ACHN (cell line): ENCODE results near the gene ASL.
A peak's percentile ranks its signal among the peaks of the same experiment; 100 is the strongest.
"Not testable (repeated sequence)": the region's sequence is repeated elsewhere in the genome, so short reads cannot be mapped to it uniquely, and the experiment has no call there.

Source experiments
- DNase-seq: peaks from one replicate; pipeline ENCODE4 v3.0.0-alpha.2; 2015
- in situ Hi-C: cut with HindIII; loops from 2 replicates; pipeline ENCODE4 v1.10.0; 2017; ENCODE audit warnings: low sequenced_read_pairs, low pct_ligation_motif_present, low pct_unique_long_range_greater_than_20kb

The ASL gene

GRCh38 chr7:66075590-66076461 lies at the start of gene ASL:
Gene ASL, plus strand, starts transcription at chr7:66075819. Its CDS starts 263 bp downstream, at chr7:66076082.
- DNase-seq, result peak; percentile 96
- in situ Hi-C loops, result no loop called here

GRCh38 chr7:66028342-66028741 lies 47.3 kb upstream of the ASL start:
- DNase-seq, in situ Hi-C loops: not testable (repeated sequence)

- DNase-seq, result no peak
- in situ Hi-C loops, result no loop called here
Measured at GRCh38 chr7:66033471-66034385, 41.9 kb upstream of the ASL start.

GRCh38 chr7:66034436-66035010 lies 41.1 kb upstream of the ASL start:
- in situ Hi-C loops, DNase-seq: not testable (repeated sequence)

- no peak for DNase-seq
- in situ Hi-C loops, result no loop called here
Measured at GRCh38 chr7:66036382-66036781, 39.2 kb upstream of the ASL start.

- no peak for DNase-seq
- in situ Hi-C loops, result no loop called here
Measured at GRCh38 chr7:66036788-66037187, 38.8 kb upstream of the ASL start.

- in situ Hi-C loops, result no loop called here
- DNase-seq, result no peak
Measured at GRCh38 chr7:66039094-66039670, 36.4 kb upstream of the ASL start.

GRCh38 chr7:66043681-66044497 lies 31.7 kb upstream of the ASL start:
- in situ Hi-C loops, result no loop called here
- DNase-seq, result peak; percentile 47

- DNase-seq, in situ Hi-C loops: not testable (repeated sequence)
Measured at GRCh38 chr7:66044498-66044854, 31.1 kb upstream of the ASL start.

- peak; percentile 76 for DNase-seq
- in situ Hi-C loops, result no loop called here
Measured at GRCh38 chr7:66047426-66047825, 28.2 kb upstream of the ASL start.

GRCh38 chr7:66049886-66050285 lies 25.7 kb upstream of the ASL start:
- DNase-seq, in situ Hi-C loops: not testable (repeated sequence)

GRCh38 chr7:66050337-66050957 lies 25.2 kb upstream of the ASL start:
- DNase-seq, result no peak
- in situ Hi-C loops, result no loop called here

- peak; percentile 78 for DNase-seq
- in situ Hi-C loops, result no loop called here
Measured at GRCh38 chr7:66050990-66051448, 24.6 kb upstream of the ASL start.

- in situ Hi-C loops, result no loop called here
- DNase-seq, result no peak
Measured at GRCh38 chr7:66052447-66052846, 23.2 kb upstream of the ASL start.

- in situ Hi-C loops, result no loop called here
- DNase-seq, result no peak
Measured at GRCh38 chr7:66054063-66054462, 21.6 kb upstream of the ASL start.

- no peak for DNase-seq
- in situ Hi-C loops, result no loop called here
Measured at GRCh38 chr7:66055321-66055956, 20.2 kb upstream of the ASL start.

- in situ Hi-C loops, result no loop called here
- DNase-seq, result no peak
Measured at GRCh38 chr7:66060796-66061195, 14.8 kb upstream of the ASL start.
